Stimulated activated CD4-positive, alpha-beta T cell treated with anti-CD3 and anti-CD28 coated beads, TNF-alpha, amount 100 ng/mL, for 1 hour (primary cell): ENCODE data around the gene LSM12.
"Not testable (repeated sequence)": the region's sequence is repeated elsewhere in the genome, so short reads cannot be mapped to it uniquely, and the experiment has no call there.

Source experiments
- DNase-seq, 3 donors: peaks; one replicate each; pipeline ENCODE4 v3.0.0-alpha.2; 2020; ENCODE audit warnings: low read depth in 3 of 3, low spot score in 1 of 3

LSM12 gene

GRCh38 chr17:44008205-44008909, 58.1 kb downstream of the LSM12 start:
- DNase-seq: no peak

DNA sequence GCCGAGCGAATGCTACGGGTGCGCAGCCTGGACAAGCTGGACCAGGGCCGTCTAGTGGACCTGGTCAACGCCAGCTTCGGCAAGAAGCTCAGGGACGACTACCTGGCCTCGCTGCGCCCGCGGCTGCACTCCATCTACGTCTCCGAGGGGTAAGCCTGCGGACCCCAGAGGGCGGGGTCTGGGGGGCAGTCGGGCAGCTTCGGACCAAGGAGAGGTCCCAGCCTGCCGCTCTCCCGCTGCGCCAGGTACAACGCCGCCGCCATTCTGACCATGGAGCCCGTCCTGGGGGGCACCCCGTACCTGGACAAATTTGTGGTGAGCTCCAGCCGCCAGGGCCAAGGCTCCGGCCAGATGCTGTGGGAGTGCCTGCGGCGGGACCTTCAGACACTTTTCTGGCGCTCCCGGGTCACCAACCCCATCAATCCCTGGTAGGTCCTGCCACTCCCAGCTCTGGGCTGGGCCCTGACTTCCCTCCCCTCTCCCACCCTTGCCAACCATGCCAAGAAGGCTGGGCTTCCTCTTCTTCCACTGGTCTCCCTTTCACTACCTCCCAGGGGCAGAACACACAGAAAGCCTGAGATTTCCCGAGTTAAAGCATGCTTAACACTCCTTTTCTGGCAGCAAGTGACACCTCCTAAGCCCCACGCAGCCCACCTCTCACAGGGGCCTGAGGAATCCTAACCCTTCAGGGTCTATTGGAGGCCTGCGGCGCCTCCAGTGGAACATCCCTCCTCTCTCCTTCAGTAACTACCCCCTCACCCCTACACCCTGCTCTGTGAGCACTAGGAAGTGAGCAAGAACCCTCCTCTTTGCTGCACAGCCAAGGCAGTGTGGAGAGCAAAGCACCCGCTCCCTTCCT, 58.9 kb downstream of the LSM12 start:
- no peak for DNase-seq

DNA sequence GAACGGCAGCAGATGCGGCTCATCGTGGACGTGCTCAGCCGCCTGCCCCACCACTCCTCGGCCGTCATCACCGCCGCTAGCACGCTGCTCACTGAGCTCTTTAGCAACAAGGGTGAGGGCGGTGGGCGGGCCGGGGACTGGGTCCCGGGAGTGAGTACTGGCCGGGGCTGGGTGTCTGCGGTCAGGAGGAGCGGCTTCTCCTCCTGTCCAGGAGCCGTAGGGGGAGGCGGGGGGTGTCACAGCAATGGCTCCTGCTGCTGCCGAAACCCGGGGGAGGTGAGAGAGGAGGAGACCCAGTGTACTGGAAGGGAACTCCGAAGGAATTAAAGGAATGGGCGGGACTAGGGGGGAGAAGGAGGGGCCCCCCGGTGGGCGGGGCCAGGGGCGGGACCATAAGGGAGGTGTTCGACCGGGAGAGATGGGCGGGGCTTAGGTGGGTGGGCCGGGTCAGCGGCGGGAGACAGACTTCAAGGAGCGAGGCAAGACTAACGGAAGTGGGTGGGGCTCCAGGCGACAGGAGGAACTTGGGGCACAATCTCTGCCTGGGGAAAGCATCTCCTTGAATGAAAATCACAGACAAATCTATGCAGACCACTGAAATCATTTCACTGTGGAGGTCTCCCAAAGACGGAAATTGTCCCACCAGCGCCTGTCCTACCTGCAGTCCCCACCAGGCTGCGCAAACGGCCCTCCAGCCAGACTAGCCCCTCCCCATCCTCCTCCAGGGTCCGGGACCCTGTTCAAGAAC, 59.7 kb downstream of the LSM12 start:
- DNase-seq: peak; percentile 94 to 98 (median 97)

- no peak for DNase-seq
Measured at GRCh38 chr17:44006272-44006597, 60.2 kb downstream of the LSM12 start.

DNA sequence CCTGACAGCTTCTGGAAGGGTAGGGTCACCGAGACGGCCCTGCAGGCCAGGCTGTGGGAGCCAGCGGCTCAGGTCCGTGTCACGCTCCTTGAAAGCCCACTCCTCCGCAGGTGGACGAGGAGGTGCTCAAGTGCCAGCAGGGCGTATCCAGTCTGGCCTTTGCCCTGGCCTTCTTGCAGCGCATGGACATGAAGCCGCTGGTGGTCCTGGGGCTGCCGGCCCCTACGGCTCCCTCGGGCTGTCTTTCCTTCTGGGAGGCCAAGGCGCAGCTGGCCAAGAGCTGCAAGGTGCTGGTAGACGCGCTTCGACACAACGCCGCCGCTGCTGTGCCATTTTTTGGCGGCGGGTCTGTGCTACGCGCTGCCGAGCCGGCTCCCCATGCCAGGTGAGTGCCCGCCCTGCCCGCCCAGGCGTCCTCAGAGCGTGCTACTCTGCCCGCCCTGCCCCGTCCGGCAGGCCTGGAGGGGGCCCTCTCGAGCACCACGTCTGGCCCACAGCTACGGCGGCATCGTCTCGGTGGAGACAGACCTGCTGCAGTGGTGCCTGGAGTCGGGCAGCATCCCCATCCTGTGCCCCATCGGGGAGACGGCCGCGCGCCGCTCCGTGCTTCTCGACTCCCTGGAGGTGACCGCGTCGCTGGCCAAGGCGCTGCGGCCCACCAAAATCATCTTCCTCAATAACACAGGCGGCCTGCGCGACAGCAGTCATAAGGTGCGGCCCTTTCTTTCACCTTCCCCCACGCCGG, 60.8 kb downstream of the LSM12 start:
- DNase-seq: no peak

- DNase-seq: no peak
Measured at GRCh38 chr17:44004761-44005526, 61.5 kb downstream of the LSM12 start.

GRCh38 chr17:44004077-44004760, 62.3 kb downstream of the LSM12 start, which contains the start of gene NAGS:
Gene NAGS, plus strand, starts transcription at chr17:44004622. Its CDS starts 42 bp downstream, at chr17:44004664.
- DNase-seq: no peak

GRCh38 chr17:44002141-44002848, 64.2 kb downstream of the LSM12 start:
- DNase-seq: no peak

GRCh38 chr17:44001461-44001920, 65.0 kb downstream of the LSM12 start:
- DNase-seq: no peak

DNA sequence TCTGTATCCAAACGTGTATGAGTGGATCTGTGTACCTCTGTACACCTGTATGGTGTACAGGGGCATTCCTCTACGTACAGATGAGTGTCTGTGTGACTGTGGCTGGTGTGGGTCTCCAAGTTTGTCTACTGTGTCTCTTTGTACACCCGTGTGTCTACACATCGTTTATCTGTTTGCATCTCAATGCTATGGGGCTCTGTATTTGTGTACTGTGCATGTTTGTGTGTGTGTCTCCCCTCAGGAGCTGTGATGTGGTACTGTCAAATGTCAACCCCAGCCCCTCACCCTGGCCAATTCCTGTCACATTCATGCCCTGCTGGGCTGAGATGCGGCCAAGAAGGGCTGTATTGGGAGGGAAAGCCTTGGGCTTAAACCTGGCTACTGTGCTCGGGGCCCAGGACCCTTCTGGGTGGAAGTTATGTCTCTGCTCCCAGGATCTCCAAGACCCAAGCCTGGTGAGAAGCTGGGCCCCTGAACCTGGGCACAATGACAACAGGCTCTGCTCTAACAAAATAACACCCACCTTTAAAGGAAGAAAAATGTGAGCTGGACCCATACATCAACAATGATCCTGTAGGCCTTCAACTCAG, 65.5 kb downstream of the LSM12 start:
- no peak for DNase-seq

DNA sequence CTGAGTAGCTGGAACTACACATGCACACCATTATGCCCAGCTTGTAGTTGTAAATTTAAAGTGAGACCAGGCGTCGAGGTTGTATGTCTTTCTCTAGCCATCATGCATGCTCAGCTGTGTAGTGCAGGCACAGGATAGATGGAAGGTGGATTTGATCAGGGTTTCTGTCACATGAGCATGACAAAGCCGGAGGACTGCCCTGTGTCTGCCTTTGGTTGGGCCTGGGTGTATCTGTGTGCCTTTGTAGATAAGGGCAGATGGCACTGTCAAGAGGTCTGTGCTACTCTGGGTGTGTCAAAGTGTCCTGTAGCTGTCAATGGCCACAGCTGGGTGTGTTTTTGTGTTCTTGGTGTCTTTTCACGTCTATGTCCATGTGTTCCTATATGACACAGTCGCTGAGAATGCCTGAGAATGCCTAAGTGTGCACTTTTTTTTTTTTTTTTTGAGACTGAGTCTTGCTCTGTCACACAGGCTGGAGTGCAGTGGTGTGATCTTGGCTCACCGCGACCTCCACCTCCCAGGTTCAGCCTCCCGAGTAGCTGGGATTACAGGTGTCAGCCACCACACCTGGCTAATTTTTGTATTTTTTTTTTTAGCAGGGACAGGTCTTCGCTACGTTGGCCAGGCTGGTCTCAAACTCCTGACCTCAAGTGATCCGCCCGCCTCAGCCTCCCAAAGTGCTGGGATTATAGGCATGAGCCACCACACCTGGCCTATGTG, 66.2 kb downstream of the LSM12 start:
- no peak for DNase-seq

- DNase-seq: no peak
Measured at GRCh38 chr17:43999024-43999423, 67.4 kb downstream of the LSM12 start.

- no peak for DNase-seq
Measured at GRCh38 chr17:43998552-43998951, 67.9 kb downstream of the LSM12 start.

DNA sequence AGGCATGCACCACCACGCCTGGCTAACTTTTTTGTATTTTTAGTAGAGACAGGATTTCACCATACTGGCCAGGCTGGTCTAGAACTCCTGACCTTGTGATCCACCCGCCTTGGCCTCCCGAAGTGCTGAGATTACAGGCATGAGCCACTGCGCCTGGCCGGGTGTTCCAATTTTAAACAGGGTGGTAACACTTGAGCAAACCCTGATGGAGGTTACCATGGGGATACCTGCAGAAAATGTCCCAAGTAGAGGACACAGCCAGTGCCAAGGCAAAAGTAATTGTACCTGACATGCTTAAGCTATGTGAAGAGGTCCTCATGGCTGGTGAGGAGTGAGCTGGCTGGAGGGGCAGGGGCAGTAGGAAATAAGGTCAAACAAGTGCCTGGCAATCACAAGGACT, 69.3 kb downstream of the LSM12 start:
- DNase-seq: not testable (repeated sequence)

GRCh38 chr17:43995150-43995471, 71.4 kb downstream of the LSM12 start:
- DNase-seq: no peak

GRCh38 chr17:43994272-43995149, 72.0 kb downstream of the LSM12 start:
- DNase-seq: peak; percentile 30 to 55 (median 35)

DNA sequence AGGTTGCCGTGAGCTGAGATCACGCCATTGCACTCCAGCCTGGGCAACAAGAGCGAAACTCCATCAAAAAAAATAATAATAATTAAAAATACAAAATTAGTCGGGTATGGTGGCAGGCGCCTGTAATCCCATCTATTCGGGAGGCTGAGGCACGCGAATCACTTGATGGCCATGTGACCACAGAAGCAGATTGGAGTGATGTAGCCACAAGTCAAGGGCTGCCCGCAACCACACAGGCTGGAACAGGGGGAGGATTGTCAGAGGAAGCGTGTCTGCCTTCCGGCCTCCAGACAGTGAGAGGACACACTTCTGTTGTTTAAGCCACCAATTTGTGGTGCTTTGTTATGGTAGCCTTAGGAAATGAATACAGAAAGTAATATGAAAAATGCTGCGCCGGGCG, 73.8 kb downstream of the LSM12 start:
- no peak for DNase-seq
